NCI-H1092 (cell line): ENCODE data around the gene CTLA4.
"Not testable (repeated sequence)": the region's sequence is repeated elsewhere in the genome, so short reads cannot be mapped to it uniquely, and the experiment has no call there.

ENCODE experiments used
- DNase-seq: peaks from one replicate; lab custom pipeline; 2025; lab: John Stamatoyannopoulos, UW

The CTLA4 gene

GRCh38 chr2:203857656-203858055 lies 9.9 kb upstream of the CTLA4 start:
- DNase-seq, result no peak

- no peak for DNase-seq
Measured at GRCh38 chr2:203858176-203858575, 9.4 kb upstream of the CTLA4 start.

GRCh38 chr2:203859030-203859789 lies 8.4 kb upstream of the CTLA4 start:
- no peak for DNase-seq

- DNase-seq, result no peak
Measured at GRCh38 chr2:203861197-203861596, 6.4 kb upstream of the CTLA4 start.

GRCh38 chr2:203861607-203862006 lies 6.0 kb upstream of the CTLA4 start:
- no peak for DNase-seq

GRCh38 chr2:203869223-203870042 lies 1.9 kb downstream of the CTLA4 start:
- no peak for DNase-seq

GRCh38 chr2:203870481-203870880 lies 2.9 kb downstream of the CTLA4 start:
- no peak for DNase-seq

- no peak for DNase-seq
Measured at GRCh38 chr2:203870941-203871340, 3.4 kb downstream of the CTLA4 start.

GRCh38 chr2:203871371-203871983 lies 3.9 kb downstream of the CTLA4 start:
- no peak for DNase-seq

- no peak for DNase-seq
Measured at GRCh38 chr2:203873461-203873860, 5.9 kb downstream of the CTLA4 start.

- no peak for DNase-seq
Measured at GRCh38 chr2:203873921-203874631, 6.5 kb downstream of the CTLA4 start.

GRCh38 chr2:203875471-203875870 lies 7.9 kb downstream of the CTLA4 start:
- DNase-seq, result no peak

- DNase-seq, result no peak
Measured at GRCh38 chr2:203876328-203876727, 8.8 kb downstream of the CTLA4 start.

- no peak for DNase-seq
Measured at GRCh38 chr2:203878063-203878462, 10.5 kb downstream of the CTLA4 start.

- no peak for DNase-seq
Measured at GRCh38 chr2:203880557-203881125, 13.1 kb downstream of the CTLA4 start.

GRCh38 chr2:203881185-203881584 lies 13.6 kb downstream of the CTLA4 start:
- DNase-seq, result not testable (repeated sequence)

GRCh38 chr2:203882551-203882950 lies 15.0 kb downstream of the CTLA4 start:
- DNase-seq, result no peak

GRCh38 chr2:203886661-203887151 lies 19.1 kb downstream of the CTLA4 start:
- DNase-seq, result no peak

GRCh38 chr2:203887677-203888076 lies 20.1 kb downstream of the CTLA4 start:
- DNase-seq, result no peak

GRCh38 chr2:203889542-203889941 lies 22.0 kb downstream of the CTLA4 start:
- DNase-seq, result no peak

GRCh38 chr2:203889944-203890343 lies 22.4 kb downstream of the CTLA4 start:
- DNase-seq, result no peak

GRCh38 chr2:203890733-203891132 lies 23.2 kb downstream of the CTLA4 start:
- no peak for DNase-seq
